Stimulated activated CD4-positive, alpha-beta T cell treated with anti-CD3 and anti-CD28 coated beads, Interleukin-4, amount 100 ng/mL, for 1 hour (primary cell): ENCODE results near the gene MYOCD.

ENCODE experiments used
- DNase-seq: peaks from one replicate; pipeline ENCODE4 v3.0.0-alpha.2; 2020

Gene MYOCD

DNA sequence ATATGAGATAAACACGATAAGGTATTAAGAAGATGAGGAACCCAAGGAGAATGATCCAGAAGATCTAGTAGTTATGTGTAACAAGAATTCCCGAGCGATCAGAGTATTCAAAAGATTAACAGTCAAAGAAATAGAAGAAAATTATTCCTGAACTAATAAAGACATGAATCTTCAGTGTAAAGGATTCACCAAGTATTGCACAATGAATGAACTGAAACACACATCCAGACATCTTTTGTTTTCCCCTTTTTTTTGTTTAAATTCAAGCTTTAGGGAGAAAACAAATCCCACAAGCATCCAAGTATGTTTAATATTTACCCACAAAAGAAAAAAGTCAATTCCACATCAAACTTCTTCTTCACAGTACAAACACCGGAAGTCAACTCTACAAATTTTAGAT is 23.7 kb upstream of the MYOCD start:
- DNase-seq = no peak

DNA sequence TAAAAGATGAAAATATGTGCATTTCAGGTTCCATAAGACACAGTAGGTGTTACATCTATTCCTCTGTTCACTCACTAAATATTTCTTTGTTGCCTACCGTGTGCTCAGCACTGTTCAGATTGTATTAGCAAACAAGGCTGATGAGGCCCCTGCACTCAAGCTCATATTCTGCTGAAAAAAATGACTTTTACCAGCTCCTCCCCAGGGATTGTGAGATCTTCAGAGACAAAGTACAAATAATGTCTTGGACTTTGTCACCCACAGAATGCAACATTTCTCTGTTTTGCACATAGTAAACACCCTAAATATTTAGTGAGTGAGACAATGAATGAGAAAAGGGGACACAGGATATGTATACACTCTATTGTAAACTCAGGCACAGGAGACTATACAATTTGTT is 21.9 kb upstream of the MYOCD start:
- DNase-seq = no peak

DNA sequence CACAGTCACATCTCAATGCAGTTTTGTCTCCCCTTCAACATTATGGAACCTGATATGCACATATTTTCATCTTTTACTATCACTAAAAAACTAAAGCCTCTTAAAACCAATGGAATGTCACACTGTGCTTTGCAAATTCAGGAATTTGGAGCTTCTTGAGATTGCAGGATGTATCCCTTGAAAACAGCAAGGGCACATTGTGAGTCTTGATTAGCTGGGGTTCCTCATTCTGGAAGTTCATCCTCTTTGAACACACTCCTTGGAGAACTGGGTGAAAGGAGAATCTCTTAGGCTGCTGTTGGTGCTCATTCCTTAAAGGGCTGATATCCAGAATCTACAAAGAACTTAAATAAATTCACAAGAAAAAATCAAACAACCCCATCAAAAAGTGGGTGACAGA is 21.1 kb upstream of the MYOCD start:
- no peak for DNase-seq

DNA sequence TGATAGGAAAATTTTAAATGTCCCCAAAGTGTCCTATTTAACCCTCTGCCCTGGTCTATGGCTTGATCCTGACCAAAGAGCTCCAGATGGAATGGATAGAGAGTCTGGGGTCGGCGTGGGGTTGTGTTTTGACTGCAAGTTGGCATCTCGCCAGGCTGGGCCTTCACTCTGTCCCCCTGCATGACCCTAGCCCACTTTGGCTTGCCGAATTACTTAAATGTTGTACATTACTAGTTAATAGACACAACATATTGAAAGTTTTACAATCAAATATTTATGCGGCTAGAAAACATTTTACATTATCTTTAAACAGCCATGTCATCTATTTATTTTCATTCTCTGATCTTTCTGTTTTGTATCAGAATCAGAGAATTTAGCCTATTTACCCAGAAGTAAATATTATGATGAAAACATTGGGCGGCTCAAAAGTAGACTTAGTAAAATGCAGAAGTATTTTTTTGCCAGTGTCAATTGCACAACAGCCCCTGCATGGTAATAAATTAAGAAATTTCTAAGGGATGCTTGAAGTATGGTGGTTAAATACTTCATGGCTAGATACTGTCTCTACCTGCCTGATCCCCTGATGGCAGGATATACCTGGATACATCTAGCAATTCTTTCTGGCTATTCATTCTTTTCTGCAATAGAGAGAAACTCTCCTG is 18.8 kb upstream of the MYOCD start:
- no peak for DNase-seq

DNA sequence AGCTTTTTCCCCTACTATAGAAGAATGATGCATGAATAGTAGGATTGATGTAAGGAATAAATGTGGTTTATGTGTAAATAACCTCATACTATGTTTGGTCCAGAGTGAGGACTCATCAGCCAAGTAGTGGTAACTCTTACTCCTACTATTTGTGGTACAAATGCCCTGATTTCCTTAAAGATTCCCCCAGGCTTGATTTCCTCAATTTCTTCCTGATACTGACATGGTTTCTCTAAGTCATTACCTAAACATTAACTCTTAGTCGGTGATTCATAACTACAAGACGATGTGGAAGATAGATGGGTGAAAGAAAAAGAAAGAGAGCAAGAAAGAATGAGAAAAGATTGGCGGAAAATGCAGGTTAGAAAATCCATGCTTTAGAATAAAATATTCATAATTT is 17.2 kb upstream of the MYOCD start:
- no peak for DNase-seq

DNA sequence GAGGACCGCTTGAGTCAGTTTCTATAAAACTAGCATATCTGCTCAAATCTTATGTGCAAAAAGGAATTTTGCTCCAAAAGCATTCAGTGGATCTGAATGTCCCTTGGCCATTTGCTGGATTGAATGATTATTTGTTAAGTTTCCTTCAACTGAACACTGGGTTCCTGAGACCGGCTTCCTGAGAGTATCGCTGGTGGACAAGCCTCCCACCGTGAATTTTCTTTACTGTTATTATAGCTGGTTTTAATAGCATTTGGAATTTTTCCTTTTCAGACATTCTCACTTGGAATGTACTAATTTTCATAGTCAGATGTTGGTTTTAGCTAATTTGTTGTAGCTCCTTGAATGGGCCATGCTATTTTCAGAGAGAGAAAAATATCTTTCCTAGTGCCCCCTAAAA is 9.8 kb upstream of the MYOCD start:
- DNase-seq = no peak

DNA sequence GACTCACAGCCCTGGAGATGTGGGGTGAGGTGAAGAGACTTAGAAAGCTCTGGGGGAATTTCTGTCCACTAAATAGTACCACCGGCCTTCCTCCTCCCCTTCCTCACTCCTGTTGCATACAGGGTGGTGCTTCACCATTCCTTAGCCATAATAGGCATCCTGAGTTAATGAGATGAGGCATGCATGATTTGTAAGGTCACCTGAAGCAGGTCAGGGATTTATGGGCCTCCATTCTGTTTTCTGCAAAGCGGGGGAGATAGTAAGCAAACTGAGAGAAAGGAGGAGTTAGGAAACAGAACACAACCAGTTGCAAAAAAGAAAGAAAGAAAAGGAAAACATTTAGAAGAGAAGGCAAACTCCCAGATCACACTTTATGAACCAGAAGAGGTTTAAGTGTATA is 9.3 kb upstream of the MYOCD start:
- no peak for DNase-seq

DNA sequence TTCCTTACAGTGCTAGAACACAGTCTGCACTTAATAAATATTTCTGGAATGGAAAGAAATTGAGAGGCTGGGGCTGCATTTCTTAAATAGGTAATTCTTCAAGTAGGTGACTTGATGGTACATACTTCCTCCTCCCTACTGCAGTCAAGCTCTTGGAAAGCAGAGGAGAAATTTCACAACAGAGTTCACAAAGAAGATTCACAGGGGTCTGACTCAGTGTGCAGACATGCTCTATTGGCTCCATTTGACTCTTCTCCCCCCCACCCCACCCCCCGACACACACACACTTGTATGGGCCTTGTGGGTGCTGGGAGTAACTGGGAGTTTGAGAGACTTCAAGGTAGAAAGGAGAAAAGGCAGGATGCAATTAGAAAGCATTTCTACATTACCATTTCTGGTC is 6.2 kb upstream of the MYOCD start:
- DNase-seq = no peak

DNA sequence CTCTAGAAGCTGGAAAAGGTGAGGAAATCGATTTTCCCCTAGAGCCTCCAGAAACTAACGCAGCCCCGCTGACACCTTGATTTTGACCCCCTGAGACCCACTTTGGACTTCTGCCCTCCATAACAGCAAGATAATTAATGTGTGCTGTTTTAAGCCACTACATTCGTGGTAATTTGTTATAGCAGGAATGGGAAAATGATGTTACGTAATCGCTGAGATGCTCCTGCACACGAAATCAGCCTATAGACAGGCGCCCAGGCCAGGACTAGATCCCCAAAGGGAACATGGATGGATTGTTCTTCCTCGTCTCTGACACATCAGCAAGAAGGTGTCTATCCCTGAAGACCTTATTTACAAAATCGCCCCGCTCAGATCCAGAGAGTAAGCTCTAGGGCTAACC is 1.4 kb upstream of the MYOCD start:
- no peak for DNase-seq

DNA sequence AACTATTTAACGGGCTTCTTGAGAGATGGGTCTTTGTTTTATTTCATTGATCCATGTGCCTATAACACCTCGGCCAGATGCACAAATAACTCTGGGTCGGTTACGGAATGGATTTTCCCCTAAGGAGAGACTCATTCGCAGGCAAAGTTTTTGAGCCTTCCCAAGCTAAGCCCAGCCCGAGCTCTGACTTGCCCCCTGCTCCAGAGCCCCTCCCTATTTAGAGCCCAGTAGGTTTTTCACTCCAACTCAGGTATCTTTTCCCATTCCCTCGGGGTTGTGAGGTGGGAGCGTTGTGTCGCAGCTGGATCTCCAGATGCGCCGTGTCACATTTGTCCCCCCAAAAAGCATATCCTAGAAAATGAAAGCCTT is 812 bp upstream of the MYOCD start:
- DNase-seq = no peak

DNA sequence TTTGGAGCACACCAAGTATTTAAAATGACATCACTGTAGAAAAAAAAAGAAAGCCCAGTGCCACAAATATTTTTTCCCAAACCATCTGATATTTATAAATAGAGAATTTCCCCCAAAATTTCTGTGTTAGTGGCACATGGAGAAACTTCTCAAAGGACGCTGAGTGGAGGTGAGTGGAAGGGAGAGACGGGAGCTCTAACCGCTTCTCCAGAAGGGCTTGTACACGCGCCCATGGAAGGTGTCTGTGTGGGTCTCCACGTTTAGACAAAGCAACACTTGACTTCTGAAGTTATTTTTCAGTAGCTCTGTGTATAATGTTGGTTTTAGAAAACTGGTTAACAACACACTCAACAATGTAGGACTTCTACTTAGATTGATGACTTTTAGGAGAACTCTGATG is 1.0 kb downstream of the MYOCD start:
- DNase-seq = no peak

DNA sequence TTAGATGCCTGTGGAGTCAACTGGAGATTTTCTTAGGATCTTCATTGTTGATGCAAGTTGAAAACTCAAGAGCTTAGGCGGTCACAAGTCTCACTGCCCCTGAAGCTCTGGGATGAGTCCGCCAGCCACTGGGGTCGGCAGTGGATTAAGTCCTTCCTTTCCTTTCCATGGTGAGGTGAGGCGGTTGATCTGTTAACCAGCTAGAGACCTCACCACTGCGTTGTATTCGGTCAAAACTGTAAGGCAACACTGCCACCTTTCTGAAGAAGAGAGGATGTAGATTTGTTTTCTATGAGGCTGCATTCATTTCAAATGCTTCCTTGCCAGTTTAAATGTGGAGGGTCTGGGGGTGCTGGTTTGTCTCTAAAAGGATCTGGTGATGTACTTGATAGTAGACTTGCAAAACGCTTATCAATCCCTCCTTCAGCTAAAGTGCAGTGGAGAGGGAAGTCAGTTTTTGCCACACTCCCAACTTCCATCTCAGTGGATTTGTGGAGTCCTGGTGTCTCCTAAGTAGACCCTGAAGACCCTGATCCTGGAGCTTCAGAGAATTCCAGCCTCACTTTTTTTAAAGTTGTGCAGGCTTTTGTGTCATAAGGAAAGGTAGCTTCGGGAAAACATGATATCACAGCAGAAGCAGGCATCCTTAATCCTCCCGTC is 1.7 kb downstream of the MYOCD start:
- DNase-seq = no peak

DNA sequence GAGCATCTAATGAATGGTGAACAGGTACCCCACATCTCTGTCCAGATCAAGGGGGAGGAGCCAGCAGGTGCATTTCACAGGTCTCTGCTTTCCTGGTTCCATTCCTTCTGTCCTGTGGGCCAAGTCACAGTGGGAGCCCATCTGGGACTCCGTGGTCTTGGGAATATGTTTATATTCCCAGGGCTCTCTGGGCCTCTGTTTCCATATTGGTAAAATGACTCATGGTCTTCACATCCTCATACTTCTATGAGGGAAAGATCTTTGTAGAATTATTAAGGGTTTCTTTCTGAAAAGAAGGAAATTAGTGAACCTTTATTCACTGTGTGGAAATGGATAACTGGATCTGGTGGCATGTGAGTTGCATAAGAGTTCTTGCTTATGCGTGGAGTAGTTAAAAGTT is 6.2 kb downstream of the MYOCD start:
- no peak for DNase-seq

DNA sequence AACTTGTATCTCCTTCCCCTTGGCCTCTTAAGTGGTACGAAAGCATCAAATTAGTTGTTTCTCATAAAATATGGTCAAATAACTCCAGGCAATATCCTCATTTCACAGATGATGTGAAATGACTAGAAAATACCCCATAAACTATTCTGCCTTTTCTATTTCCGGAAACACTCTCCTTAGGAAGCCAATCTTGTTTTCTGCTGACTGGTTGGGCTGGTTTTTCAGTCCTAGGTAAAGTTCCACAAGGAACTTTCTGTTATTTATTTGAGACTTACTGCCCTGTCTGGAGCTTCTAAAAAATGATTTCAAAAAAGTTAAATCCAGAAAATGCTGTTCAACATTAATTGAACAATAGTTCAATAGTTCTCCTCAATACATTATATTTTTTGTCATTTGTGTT is 7.3 kb downstream of the MYOCD start:
- DNase-seq = no peak

DNA sequence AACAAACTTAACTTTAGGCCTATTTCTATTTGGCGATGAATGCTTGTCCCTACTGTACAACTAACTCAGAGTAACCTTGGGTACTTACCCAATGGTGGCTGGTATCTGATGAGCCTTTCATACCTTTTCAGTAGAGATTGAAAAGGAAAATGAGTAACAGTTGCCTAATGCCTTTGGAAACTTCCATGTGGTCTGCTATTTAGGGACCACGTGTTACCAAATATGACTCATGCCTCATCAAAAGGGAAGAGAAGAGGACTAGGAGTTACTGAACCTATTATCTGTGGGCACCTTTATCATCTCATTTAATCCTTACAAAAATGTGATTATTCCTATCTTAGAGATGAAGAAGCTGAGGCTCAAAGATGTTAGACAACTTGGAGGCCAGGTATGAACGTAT is 8.1 kb downstream of the MYOCD start:
- no peak for DNase-seq

DNA sequence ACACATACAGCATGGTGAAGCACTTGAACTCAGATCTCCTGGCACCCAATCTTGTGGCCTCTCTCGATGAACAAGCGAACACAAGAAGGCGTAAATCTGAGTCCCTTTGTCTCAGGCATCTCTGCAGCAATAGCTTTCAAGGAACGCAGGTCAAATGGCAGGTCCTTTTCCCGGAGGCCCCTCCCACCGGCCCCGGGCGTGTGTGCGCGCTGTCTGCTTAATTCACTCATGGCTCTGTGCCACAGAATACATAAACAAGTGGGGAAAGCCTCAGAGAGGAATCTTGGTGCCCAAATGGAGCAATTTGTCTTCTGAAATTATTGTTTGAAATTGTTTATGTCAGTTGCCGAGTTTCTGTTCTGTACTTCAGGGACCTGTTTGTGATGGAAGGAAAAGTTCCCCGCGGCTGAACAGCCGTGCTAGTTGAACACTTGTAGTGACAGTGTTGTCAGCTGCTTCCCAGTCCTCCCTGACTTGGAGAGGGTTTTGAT is 14.8 kb downstream of the MYOCD start:
- DNase-seq = no peak

DNA sequence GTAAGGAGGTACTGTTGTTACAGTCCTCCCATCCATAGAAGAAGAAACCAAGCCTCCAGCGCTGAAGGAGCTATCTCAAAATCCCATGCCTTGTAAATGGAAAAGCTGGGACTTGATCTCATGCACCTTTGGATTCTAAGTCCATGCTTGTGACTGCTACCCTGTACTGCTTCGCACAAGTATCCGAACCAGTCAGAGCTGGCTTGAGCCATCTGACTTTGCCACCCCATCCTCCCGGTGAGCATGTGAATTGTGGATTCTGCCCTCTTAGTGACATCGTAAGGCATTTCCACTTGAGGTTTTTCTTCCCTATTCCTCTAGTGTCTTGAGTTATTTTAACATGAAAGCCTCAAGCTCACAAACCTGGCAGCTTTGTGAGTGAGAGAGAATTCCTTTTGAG is 15.3 kb downstream of the MYOCD start:
- DNase-seq = no peak

DNA sequence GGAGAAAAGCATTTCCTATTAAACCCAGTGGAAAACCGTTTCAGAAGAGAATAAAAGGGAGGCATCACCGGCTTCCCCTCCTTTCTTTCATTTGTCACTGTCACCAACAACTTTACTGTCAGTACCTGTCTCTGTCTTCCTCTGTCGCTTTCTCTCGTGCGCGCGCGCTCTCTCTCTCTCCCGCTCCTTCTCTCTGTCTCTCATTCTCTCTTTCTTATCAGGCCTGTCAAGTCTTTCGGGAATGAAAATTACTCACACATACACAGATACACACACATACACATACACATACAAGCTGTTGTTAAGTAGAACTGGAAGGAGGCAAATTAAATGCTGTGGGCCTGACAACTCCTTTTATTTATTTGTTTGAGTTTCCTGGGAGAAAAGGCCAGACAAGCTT is 17.6 kb downstream of the MYOCD start:
- no peak for DNase-seq

DNA sequence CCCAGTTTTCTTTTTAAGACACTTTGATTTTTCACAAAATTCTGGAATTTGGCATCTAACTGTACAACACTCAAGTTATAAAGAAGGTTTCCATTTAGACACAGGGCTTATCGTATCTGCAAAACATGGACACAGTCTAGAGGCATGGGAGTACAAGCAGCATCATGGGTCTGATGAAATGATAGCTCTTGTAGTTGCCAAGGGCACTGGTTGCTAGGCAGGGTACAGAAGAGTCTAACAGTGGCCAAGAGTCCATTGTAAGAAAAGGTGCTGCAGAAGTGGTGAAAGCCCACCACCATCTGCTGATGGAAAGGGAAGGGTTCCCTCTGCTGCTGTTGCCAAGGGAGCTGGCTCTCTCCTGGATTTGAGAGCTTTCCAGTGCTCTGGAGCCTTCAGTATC is 20.8 kb downstream of the MYOCD start:
- DNase-seq = no peak

DNA sequence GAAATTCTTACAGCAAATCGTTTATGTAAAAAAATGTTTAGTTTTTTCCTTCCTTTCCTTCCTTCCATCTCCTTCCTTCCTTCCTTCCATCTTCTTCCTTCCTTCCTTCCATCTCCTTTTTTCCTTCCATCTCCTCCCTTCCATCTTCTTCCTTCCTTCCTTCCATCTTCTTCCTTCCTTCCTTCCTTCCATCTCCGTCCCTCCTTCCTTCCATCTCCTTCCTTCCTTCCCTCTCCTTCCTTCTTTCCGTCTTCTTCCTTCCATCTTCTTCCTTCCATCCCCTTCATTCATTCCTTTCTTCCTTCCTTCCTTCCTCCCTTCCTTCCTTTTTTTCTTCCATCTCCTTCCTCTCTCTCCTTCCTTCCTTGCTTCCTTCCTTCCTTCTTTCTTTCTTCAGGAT is 22.7 kb downstream of the MYOCD start:
- no peak for DNase-seq

DNA sequence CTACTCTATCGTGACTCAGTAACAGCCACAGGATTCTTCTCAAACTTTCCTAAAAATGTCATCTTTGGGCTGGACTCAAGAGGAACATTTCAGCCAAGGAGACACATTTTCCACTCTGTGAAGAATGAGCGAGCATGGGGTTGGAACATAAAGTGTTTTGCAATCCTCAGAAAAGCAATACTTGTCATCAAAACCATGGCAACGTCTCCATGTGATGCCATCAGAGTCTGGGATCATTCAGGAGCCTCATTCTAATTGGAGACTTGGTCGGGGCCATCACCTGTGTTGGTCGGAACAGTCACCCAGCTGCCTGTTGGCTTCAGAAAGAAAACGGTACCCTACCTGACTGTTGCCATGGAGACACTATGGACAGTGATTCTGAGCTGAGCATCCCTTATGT is 25.5 kb downstream of the MYOCD start:
- DNase-seq = no peak

DNA sequence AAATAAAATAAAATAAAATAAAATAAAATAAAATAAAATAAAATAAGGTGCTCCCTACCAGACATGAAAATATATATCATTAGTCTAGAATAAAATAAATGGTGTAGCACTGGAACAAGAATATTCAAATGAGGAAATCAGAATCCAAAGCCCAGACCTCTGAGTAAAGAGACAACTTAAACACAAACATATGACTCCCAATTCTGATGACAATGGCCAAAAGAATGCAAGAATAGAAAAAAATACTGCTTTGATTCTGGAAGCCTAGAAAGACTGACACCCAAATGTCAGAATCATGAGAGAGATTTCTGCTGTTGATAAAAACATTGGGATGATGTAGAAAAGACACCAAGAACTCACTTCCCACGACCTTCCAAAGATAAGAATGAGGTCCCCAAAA is 27.9 kb downstream of the MYOCD start:
- DNase-seq = no peak

DNA sequence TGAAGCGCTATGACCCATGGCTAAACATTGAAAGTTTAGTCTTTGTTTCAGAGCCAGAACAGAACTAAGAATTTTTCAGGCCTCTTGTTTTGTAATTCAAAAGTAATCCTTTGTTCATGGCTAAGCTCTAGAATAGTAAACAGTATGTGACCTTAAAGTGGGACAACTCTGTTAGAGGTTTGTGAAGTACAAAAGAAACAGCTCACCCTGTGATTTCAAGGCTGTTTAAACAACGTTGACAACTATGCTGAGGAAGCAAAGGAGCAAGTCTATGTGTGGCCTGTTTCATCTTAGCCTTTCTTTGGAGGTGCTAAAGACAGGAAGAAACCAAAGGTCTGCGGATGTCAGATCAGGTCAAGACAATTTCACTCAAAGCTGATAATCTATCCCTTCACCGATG is 40.4 kb downstream of the MYOCD start:
- no peak for DNase-seq

DNA sequence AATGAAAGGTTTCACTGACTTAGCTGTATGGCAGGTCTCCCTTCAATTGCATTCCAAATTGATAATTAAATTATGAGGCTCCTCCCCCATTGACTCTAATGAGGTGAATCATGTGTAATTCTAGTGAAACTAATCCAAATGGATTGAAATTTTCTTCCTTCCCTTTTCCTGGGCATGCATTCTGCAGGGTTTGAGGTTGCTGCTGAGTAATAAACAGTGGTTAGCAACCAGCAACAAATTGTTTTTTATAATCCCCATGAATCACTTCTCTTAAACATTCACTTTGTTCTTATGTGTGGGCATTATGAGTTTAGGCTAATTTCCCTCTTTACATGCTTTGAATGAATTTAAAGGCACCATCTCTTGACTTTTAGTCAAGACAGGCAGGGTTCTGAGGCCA is 43.4 kb downstream of the MYOCD start:
- DNase-seq = no peak

DNA sequence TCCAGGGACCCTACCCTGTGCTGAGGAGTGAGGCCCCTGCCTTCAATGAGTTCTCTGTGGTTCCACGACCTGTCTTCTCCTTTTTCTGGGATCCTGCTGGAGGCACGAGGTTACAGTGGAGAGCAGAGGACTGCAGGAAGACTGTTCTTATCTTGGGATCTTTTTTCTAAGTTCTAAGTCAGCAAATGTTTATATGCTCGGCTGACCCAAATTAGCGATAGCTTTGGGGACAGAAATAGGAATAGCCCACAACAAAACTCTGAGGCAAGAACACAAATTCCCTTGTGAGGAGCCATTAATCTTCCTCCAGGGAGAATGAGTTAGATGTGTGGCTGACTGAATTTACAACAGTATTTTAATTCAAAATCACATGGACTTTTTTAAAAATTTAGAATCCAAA is 46.7 kb downstream of the MYOCD start:
- no peak for DNase-seq
